ENCODE measurements around the gene FBXW5. TPM values are rescaled to one million over a fixed set of nuclear protein-coding genes. Genes with fewer than 3 reads are reported as not detected.

FBXW5 gene
- total RNA-seq, 2 donors from 2014 or later, result 162 to 174 TPM

DNA sequence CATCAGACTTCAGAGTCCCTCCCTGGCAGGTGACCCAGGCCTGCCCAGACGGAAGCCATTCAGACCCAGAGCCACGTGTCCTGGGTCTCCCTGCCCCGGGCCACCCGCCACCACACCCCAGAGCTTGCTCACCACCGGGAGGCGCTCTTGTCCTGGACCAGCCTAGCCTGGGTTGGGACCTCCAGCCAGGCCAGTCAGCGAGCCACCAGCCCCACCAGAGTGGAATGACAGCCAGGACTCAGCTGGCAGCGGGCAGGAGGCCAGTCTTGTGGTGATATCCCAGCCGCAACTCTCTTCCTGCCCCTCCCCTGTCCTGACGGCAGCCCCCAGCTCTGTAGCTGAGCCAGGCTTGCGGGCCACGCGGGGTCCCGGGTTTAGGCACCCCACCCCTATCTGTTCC, 31.1 kb upstream of the FBXW5 start:
- Histone ChIP-seq H3K4me1 (peaks cover 4% of the 10 kb centered on the region), H3K9ac (ENCODE audit: low read depth in 2 of 2, low read length in 2 of 2) (no peak overlapping the region), H3K4me3 (no peak overlapping the region), H3K36me3 (no peaks in the 10 kb centered on the region), H3K27me3 (no peaks in the 10 kb centered on the region), H3K9me3 (no peaks in the 10 kb centered on the region), H3K27ac (no peak overlapping the region)
- no peak for DNase-seq
- TF ChIP-seq CTCF (IDR thresholded peaks at IDR 0.05), result no peak
- intact Hi-C loops (cut with DNase I), result no loop called here

GRCh38 chr9:136974817-136975535, 30.4 kb upstream of the FBXW5 start:
- TF ChIP-seq CTCF (IDR thresholded peaks at IDR 0.05), result no peak
- DNase-seq, result no peak
- Histone ChIP-seq H3K4me3 (no peak overlapping the region), H3K9me3 (no peaks in the 10 kb centered on the region), H3K36me3 (no peaks in the 10 kb centered on the region), H3K27me3 (no peaks in the 10 kb centered on the region), H3K27ac (no peak overlapping the region), H3K9ac (ENCODE audit: low read depth in 2 of 2, low read length in 2 of 2) (no peak overlapping the region), H3K4me1 (peaks cover 4% of the 10 kb centered on the region)
- intact Hi-C loops (cut with DNase I), result no loop called here

DNA sequence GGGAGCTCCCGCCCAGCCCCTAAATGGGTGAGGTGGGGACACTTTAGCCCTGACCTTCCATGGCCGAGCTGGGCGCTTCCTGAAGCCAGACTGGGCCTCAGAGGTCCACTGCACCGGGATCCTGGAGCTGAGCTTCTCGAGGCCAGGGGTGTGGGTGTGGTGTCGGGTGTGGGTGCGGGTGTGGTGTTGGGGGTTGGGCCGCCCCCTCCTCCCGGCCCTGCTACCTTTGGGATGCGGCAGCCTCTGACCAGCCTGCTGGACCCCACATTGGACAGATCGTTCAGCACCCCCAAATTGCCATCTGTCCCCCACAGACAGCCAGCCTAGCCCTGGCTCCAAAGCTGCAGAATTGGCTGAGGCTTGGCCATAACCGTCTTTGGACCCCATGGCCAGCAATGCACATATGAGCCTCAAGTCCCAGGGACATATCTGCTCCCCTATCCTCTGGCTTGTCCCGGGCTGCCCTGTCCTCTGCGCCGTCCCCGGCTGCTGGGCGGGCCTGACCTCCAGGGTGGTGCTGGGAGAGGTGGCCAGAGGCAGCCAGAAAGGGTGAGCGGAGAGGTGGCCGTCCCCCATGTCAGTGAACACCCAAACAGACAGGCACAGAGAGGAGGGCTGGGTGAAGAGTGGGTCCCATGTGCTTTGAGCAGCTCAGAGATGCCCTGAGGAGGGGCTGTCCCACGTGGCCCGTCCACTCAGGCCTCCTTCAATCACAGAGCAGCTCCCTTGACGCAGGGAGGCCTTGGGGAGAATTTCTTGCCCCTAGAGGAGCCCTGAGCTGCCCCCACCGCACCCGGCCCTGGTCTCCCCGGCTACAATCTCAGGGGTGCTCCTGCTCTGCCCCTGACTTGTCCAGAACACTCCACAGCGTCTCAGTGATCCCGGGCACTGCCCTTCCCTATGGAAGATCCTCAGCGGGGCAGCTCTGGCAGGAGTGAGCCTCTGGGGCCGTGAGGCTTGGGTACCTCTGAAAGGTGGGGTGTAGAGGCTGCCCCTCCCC, 29.4 kb upstream of the FBXW5 start:
- intact Hi-C loops (cut with DNase I), result no loop called here
- Histone ChIP-seq H3K36me3 (no peaks in the 10 kb centered on the region), H3K27me3 (no peaks in the 10 kb centered on the region), H3K9me3 (no peaks in the 10 kb centered on the region), H3K4me1 (peaks cover 4% of the 10 kb centered on the region), H3K27ac (no peak overlapping the region), H3K4me3 (no peak overlapping the region), H3K9ac (ENCODE audit: low read depth in 2 of 2, low read length in 2 of 2) (no peak overlapping the region)
- DNase-seq, result no peak
- no peak for TF ChIP-seq CTCF (IDR thresholded peaks at IDR 0.05)

DNA sequence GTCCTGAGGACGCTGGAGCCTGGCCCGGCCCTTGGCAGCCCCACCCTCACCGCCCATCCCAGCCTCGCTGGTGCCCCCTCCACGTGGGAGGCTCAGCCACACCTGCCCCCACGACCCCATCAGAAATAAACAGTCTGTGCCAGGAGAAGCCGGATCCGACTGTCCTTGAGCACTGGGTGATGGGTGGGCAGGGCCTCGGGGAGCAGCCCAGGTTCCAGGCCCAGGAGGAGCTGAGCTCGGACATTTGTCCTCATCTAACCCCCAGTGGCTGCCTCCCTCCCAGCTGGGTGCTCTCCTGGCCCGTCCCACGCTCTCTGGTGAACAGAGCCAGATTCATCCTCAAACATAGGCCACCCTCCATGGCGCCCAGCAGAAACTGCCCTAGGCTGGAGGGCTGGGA, 28.2 kb upstream of the FBXW5 start:
- no peak for TF ChIP-seq CTCF (IDR thresholded peaks at IDR 0.05)
- no peaks in the 10 kb centered on the region for H3K4me1 ChIP-seq
- no peaks in the 10 kb centered on the region for H3K27me3 ChIP-seq
- H3K36me3 ChIP-seq, result no peaks in the 10 kb centered on the region
- H3K9me3 ChIP-seq, result no peaks in the 10 kb centered on the region
- DNase-seq, result no peak
- no peak overlapping the region for H3K9ac ChIP-seq (ENCODE audit: low read depth in 2 of 2, low read length in 2 of 2)
- H3K27ac ChIP-seq, result no peak overlapping the region
- H3K4me3 ChIP-seq, result no peak overlapping the region
- intact Hi-C loops (cut with DNase I), result no loop called here

- no peaks in the 10 kb centered on the region for H3K36me3 ChIP-seq
- TF ChIP-seq CTCF (IDR thresholded peaks at IDR 0.05), result no peak
- DNase-seq, result no peak
- H3K9me3 ChIP-seq, result no peaks in the 10 kb centered on the region
- intact Hi-C loops (cut with DNase I), result no loop called here
- H3K9ac ChIP-seq (ENCODE audit: low read depth in 2 of 2, low read length in 2 of 2), result no peak overlapping the region
- no peaks in the 10 kb centered on the region for H3K4me1 ChIP-seq
- no peaks in the 10 kb centered on the region for H3K27me3 ChIP-seq
- H3K27ac ChIP-seq, result no peak overlapping the region
- no peak overlapping the region for H3K4me3 ChIP-seq
Measured at GRCh38 chr9:136972335-136972734, 27.8 kb upstream of the FBXW5 start.
